ENCODE data around the gene PTTG1.

- TF ChIP-seq CTCF (IDR thresholded peaks at IDR 0.05), result no peak
- no peak for TF ChIP-seq POLR2A (IDR thresholded peaks at IDR 0.05)
- TF ChIP-seq POLR2AphosphoS5 (IDR thresholded peaks at IDR 0.05), result no peak
- no peak for TF ChIP-seq EP300 (IDR thresholded peaks at IDR 0.05)
Observed at GRCh38 chr5:160436017-160436416, 14.4 kb downstream of the PTTG1 start.
